SK-N-SH (cell line): ENCODE data around the gene CALU. TPM values are rescaled to one million over a fixed set of nuclear protein-coding genes. Genes with fewer than 3 reads are reported as not detected.

Experiments
- CTCF ChIA-PET: fragments of 300-600, 350-600 bp; formaldehyde crosslinking; extraction: SDS; loops from one replicate; lab custom pipeline; 2021; lab: Yijun Ruan, JAX
- POLR2A ChIA-PET: fragments of 350-600 bp; sonication (Branson Sonifier 250); formaldehyde crosslinking; extraction: SDS; loops from one replicate; lab custom pipeline; 2020; ENCODE audit warnings: antibody characterized with exemption, inconsistent platforms; lab: Yijun Ruan, JAX
- DNase-seq: peaks from one replicate; pipeline ENCODE4 v3.0.0; 2012
- H2AFZ ChIP-seq: fragments of 200-600 bp; sonication (generic); 2 replicates; pipeline ENCODE4 v1.8.1; 2016; ENCODE audit warnings: antibody characterized with exemption, mild to moderate bottlenecking, low read depth
- H3F3A ChIP-seq: fragments of 200-600 bp; sonication (generic); replicated peaks from 2 replicates; pipeline ENCODE3; 2016; ENCODE audit warnings: antibody characterized with exemption, mild to moderate bottlenecking; ENCODE audit not compliant: insufficient read depth
- H3K27ac ChIP-seq, 2 experiments: fragments of 200-500 bp in 1 of 2; fragments of 200-600 bp in 1 of 2; sonication (Bioruptor generic) in 1 of 2; sonication (generic), shearing (Covaris generic) in 1 of 2; 2 replicates each; pipeline versions ENCODE4 v1.5.1 to v1.6.1; 2014 to 2016; ENCODE audit warnings: low read depth in 2 of 2, inconsistent platforms in 1 of 2, low read length in 1 of 2, mild to moderate bottlenecking in 1 of 2, mixed read lengths in 1 of 2
- H3K27me3 ChIP-seq: fragments of 200-600 bp; sonication (generic), shearing (Covaris generic); 2 replicates; pipeline ENCODE4 v1.6.1; 2016; ENCODE audit warnings: mixed run types; ENCODE audit not compliant: insufficient read depth
- H3K36me3 ChIP-seq, 2 experiments: fragments of 200-500 bp in 1 of 2; fragments of 200-600 bp in 1 of 2; sonication (Bioruptor generic) in 1 of 2; sonication (generic) in 1 of 2; replicated peaks in 1 of 2; 2 replicates each; pipeline versions ENCODE3 to v1.5.1; 2014 to 2016; ENCODE audit warnings: low read length in 1 of 2, mild to moderate bottlenecking in 1 of 2; ENCODE audit not compliant: insufficient read depth in 2 of 2, control insufficient read depth in 1 of 2
- H3K4me1 ChIP-seq, 2 experiments: fragments of 200-500 bp in 1 of 2; fragments of 200-600 bp in 1 of 2; sonication (Bioruptor generic) in 1 of 2; sonication (generic), shearing (Covaris generic) in 1 of 2; 2 replicates each; pipeline versions ENCODE4 v1.5.1 to v1.6.1; 2014 to 2016; ENCODE audit warnings: low read depth in 1 of 2, low read length in 1 of 2, mixed run types in 1 of 2; ENCODE audit not compliant: insufficient read depth in 2 of 2, control insufficient read depth in 1 of 2
- H3K4me2 ChIP-seq: fragments of 200-600 bp; sonication (generic), shearing (Covaris generic); 2 replicates; pipeline ENCODE4 v1.6.1; 2017; ENCODE audit warnings: mixed run types
- H3K4me3 ChIP-seq, 2 experiments: fragments of 200-500 bp in 1 of 2; fragments of 200-600 bp in 1 of 2; sonication (Bioruptor generic) in 1 of 2; sonication (generic), shearing (Covaris generic) in 1 of 2; 2 replicates each; pipeline versions ENCODE4 v1.5.1 to v1.8.1; 2014 to 2016; ENCODE audit warnings: low read depth in 2 of 2, inconsistent platforms in 1 of 2, low read length in 1 of 2, mild to moderate bottlenecking in 1 of 2, mixed read lengths in 1 of 2, moderate library complexity in 1 of 2
- H3K79me2 ChIP-seq: fragments of 200-600 bp; sonication (generic); 2 replicates; pipeline ENCODE4 v1.8.1; 2017; ENCODE audit warnings: mild to moderate bottlenecking; ENCODE audit not compliant: insufficient read depth
- H3K9ac ChIP-seq: fragments of 200-600 bp; sonication (generic); 2 replicates; pipeline ENCODE4 v1.6.1; 2017; ENCODE audit warnings: mixed run types
- H3K9me2 ChIP-seq: fragments of 200-600 bp; sonication (generic); 2 replicates; pipeline ENCODE4 v1.6.1; 2017; ENCODE audit warnings: mixed run types
- H3K9me3 ChIP-seq: fragments of 200-600 bp; sonication (generic); 2 replicates; pipeline ENCODE4 v1.6.1; 2017; ENCODE audit warnings: mixed run types, mild to moderate bottlenecking, moderate library complexity
- H4K20me1 ChIP-seq: fragments of 200-600 bp; sonication (generic); 2 replicates; pipeline ENCODE4 v1.6.1; 2017; ENCODE audit warnings: mild to moderate bottlenecking, mixed run types; ENCODE audit not compliant: insufficient read depth
- ELF1 ChIP-seq: IDR thresholded peaks from 2 replicates; pipeline ENCODE4 v1.4.0; 2012
- EZH2phosphoT487 ChIP-seq: fragments of 200-600 bp; sonication (generic); IDR thresholded peaks from 2 replicates; pipeline ENCODE4 v1.6.1; 2017; ENCODE audit warnings: low read depth, mixed run types, mild to moderate bottlenecking, antibody characterized with exemption, moderate library complexity, borderline replicate concordance
- FOXM1 ChIP-seq: IDR thresholded peaks from 2 replicates; pipeline ENCODE4 v1.4.0; 2012; ENCODE audit warnings: low read depth, mild to moderate bottlenecking
- GABPA ChIP-seq: IDR thresholded peaks from 2 replicates; pipeline ENCODE4 v1.4.0; 2012; ENCODE audit warnings: low read depth, mild to moderate bottlenecking
- GATA2 ChIP-seq: sonication (generic); formaldehyde crosslinking; IDR thresholded peaks from 2 replicates; pipeline ENCODE4 v1.5.0; 2020; ENCODE audit warnings: mild to moderate bottlenecking, missing genetic modification reagents
- JUND ChIP-seq: IDR thresholded peaks from 2 replicates; pipeline ENCODE4 v1.4.0; 2012
- MEF2A ChIP-seq: IDR thresholded peaks from 2 replicates; pipeline ENCODE4 v1.4.0; 2012; ENCODE audit warnings: low read depth, borderline replicate concordance
- MXI1 ChIP-seq: IDR thresholded peaks from 2 replicates; pipeline ENCODE4 v1.6.1; 2012; ENCODE audit warnings: mild to moderate bottlenecking, low read depth, low read length, improper control_type of control experiment
- NFIC ChIP-seq: IDR thresholded peaks from 2 replicates; pipeline ENCODE4 v1.4.0; 2012; ENCODE audit warnings: borderline replicate concordance
- NRF1 ChIP-seq: IDR thresholded peaks from 2 replicates; pipeline ENCODE4 v1.6.1; 2012; ENCODE audit warnings: low read depth, mild to moderate bottlenecking, low read length
- RAD21 ChIP-seq: IDR thresholded peaks from 2 replicates; pipeline ENCODE4 v1.6.1; 2012; ENCODE audit warnings: mild to moderate bottlenecking, low read length
- RCOR1 ChIP-seq: fragments of 150-350 bp; IDR thresholded peaks from 2 replicates; pipeline ENCODE4 v1.6.1; 2017; ENCODE audit warnings: antibody characterized with exemption, low read length
- RXRA ChIP-seq: IDR thresholded peaks from 2 replicates; pipeline ENCODE4 v1.4.0; 2012; ENCODE audit warnings: low read depth, mild to moderate bottlenecking, borderline replicate concordance
- SIN3A ChIP-seq: IDR thresholded peaks from 2 replicates; pipeline ENCODE4 v1.6.1; 2012; ENCODE audit warnings: low read depth, mild to moderate bottlenecking, low read length, moderate library complexity, borderline replicate concordance
- SMC3 ChIP-seq: IDR thresholded peaks from 2 replicates; pipeline ENCODE4 v1.6.1; 2012; ENCODE audit warnings: low read depth, low read length, improper control_type of control experiment
- TEAD4 ChIP-seq: IDR thresholded peaks from 2 replicates; pipeline ENCODE4 v1.4.0; 2012; ENCODE audit warnings: mild to moderate bottlenecking, borderline replicate concordance; ENCODE audit not compliant: insufficient read depth
- USF2 ChIP-seq: fragments of 150-350 bp; IDR thresholded peaks from 2 replicates; pipeline ENCODE4 v1.6.1; 2017; ENCODE audit warnings: antibody characterized with exemption, low read length, low read depth, borderline replicate concordance
- YY1 ChIP-seq: IDR thresholded peaks from 2 replicates; pipeline ENCODE4 v1.4.0; 2012; ENCODE audit warnings: low read depth, mild to moderate bottlenecking
- ZBTB33 ChIP-seq: IDR thresholded peaks from 2 replicates; pipeline ENCODE4 v1.4.0; 2012; ENCODE audit warnings: low read depth, borderline replicate concordance
- WGBS: methylation state at CpG from one replicate; pipeline ENCODE4 v1.1.6; 2017; ENCODE audit warnings: low lambda C conversion rate; 5-methylcytosine and 5-hydroxymethylcytosine counted together
- polyA plus RNA-seq, 3 experiments: library from polyadenylated mRNA; depleted of rRNA; stranded (reverse); fragments of >200 nt; gene quantifications; 2 replicates each; pipeline ENCODE4 v1.2.3, GENCODE V29; 2012

CALU gene
- polyA plus RNA-seq, 1 of the 3 experiments (the other 2 are of a cell fraction) = 195 TPM

- TF ChIP-seq GABPA = no peak
- TF ChIP-seq FOXM1 = no peak
- no peak for TF ChIP-seq USF2
- TF ChIP-seq RCOR1 = no peak
- TF ChIP-seq NRF1 = no peak
- no peak for TF ChIP-seq TEAD4
- no peak for TF ChIP-seq YY1
- no peak for TF ChIP-seq SMC3
- no peak for TF ChIP-seq NFIC
- TF ChIP-seq ELF1 = no peak
- no peak for TF ChIP-seq JUND
- no peak for TF ChIP-seq EZH2phosphoT487
- TF ChIP-seq GATA2 = no peak
- no peak for TF ChIP-seq MEF2A
- TF ChIP-seq MXI1 = no peak
- no peak for TF ChIP-seq SIN3A
- no peak for TF ChIP-seq RAD21
- TF ChIP-seq ZBTB33 = no peak
- no peak for TF ChIP-seq RXRA
- Histone ChIP-seq H3K79me2 (no peaks in the 10 kb centered on the region), H3K4me1 (no peaks in the 10 kb centered on the region), H3K4me3 (no peak overlapping the region), H4K20me1 (no peaks in the 10 kb centered on the region), H3K9me3 (no peaks in the 10 kb centered on the region), H2AFZ (no peak overlapping the region), H3K4me2 (no peak overlapping the region), H3K9me2 (no peaks in the 10 kb centered on the region), H3K27me3 (no peaks in the 10 kb centered on the region), H3K9ac (no peak overlapping the region), H3F3A (peaks cover 4% of the 10 kb centered on the region), H3K36me3 (no peaks in the 10 kb centered on the region), H3K27ac (no peak overlapping the region)
- WGBS = 61% methylated on average over 1 of the region's 1 CpG
- DNase-seq = no peak
- POLR2A ChIA-PET = no interaction called here
- CTCF ChIA-PET = no interaction called here
These were observed 31.4 kb upstream of the CALU start for GRCh38 chr7:128707752-128708151.
